Endothelial cell of umbilical vein (primary cell): ENCODE measurements around the gene ROCK2. TPM values are rescaled to one million over a fixed set of nuclear protein-coding genes. Genes with fewer than 3 reads are reported as not detected.

Experiments
- BruUV-seq: library from RNA; stranded (reverse); fragments of 400-500 nt; replicated peaks from 2 replicates; lab custom pipeline; 2021; lab: Mats Ljungman, UMichigan
- CTCF ChIA-PET: fragments of 300-600, 350-600 bp; sonication (Branson Sonifier 250); formaldehyde crosslinking; loops from one replicate; lab custom pipeline; 2021; ENCODE audit warnings: antibody characterized with exemption, inconsistent platforms; lab: Charles Lee
- POLR2A ChIA-PET: fragments of 300-600, 350-600 bp; sonication (Branson Sonifier 250); formaldehyde crosslinking; loops from one replicate; lab custom pipeline; 2021; ENCODE audit warnings: antibody characterized with exemption, inconsistent platforms; lab: Charles Lee
- DNase-seq: peaks from one replicate; pipeline ENCODE4 v3.0.0-alpha.2; 2011; ENCODE audit warnings: low read depth, low spot score
- FAIRE-seq: peaks from 2 replicates; lab custom pipeline; 2011; peaks lifted over from hg19 to GRCh38; lab: Jason Lieb, UNC
- H2AFZ ChIP-seq: 2 replicates; pipeline ENCODE4 v1.6.0; 2012; ENCODE audit warnings: low read depth, low read length, control low read depth, inconsistent platforms
- H3K27ac ChIP-seq: 2 replicates; pipeline ENCODE4 v1.5.1; 2011; ENCODE audit warnings: low read depth, mild to moderate bottlenecking, control low read depth, low read length, moderate library complexity; ENCODE audit not compliant: insufficient read depth
- H3K27me3 ChIP-seq, 2 experiments: 2 replicates each; pipeline versions ENCODE4 v1.6.0 to v1.6.1; 2011; ENCODE audit warnings: low read length in 2 of 2, mixed read lengths in 1 of 2; ENCODE audit not compliant: control insufficient read depth in 2 of 2, insufficient read depth in 2 of 2
- H3K36me3 ChIP-seq, 2 experiments: 2 replicates in 1 of 2; 3 replicates in 1 of 2; pipeline ENCODE4 v1.5.1; 2011; ENCODE audit warnings: low read length in 2 of 2, mild to moderate bottlenecking in 1 of 2, moderate library complexity in 1 of 2; ENCODE audit not compliant: control insufficient read depth in 2 of 2, insufficient read depth in 2 of 2; ENCODE audit errors: extremely low read depth in 1 of 2
- H3K4me1 ChIP-seq: 3 replicates; pipeline ENCODE4 v1.5.1; 2011; ENCODE audit warnings: mild to moderate bottlenecking, low read length; ENCODE audit not compliant: control insufficient read depth, insufficient read depth; ENCODE audit errors: extremely low read depth
- H3K4me2 ChIP-seq: 2 replicates; pipeline ENCODE4 v1.6.1; 2011; ENCODE audit warnings: low read length, control low read depth, mixed read lengths; ENCODE audit not compliant: insufficient read depth
- H3K4me3 ChIP-seq, 3 experiments: fragments of 200-600 bp in 1 of 3; sonication (generic), shearing (Covaris generic) in 1 of 3; replicated peaks in 1 of 3; 2 replicates each; pipeline ENCODE4 v1.5.1; 2011 to 2016; ENCODE audit warnings: control low read depth in 3 of 3, low read length in 3 of 3, mild to moderate bottlenecking in 2 of 3, inconsistent platforms in 1 of 3, low read depth in 1 of 3, moderate library complexity in 1 of 3; ENCODE audit not compliant: insufficient read depth in 1 of 3
- H3K79me2 ChIP-seq: 2 replicates; pipeline ENCODE4 v1.6.0; 2012; ENCODE audit warnings: low read length, inconsistent platforms; ENCODE audit not compliant: control insufficient read depth, insufficient read depth
- H3K9ac ChIP-seq: replicated peaks from 2 replicates; pipeline ENCODE3; 2011; ENCODE audit warnings: low read length, control low read depth; ENCODE audit not compliant: insufficient read depth; ENCODE audit errors: extremely low read depth
- H3K9me1 ChIP-seq: replicated peaks from 3 replicates; pipeline ENCODE4 v1.6.0; 2011; ENCODE audit warnings: mild to moderate bottlenecking, low read length; ENCODE audit not compliant: control insufficient read depth, insufficient read depth; ENCODE audit errors: extremely low read depth
- H3K9me3 ChIP-seq: replicated peaks from 2 replicates; pipeline ENCODE4 v1.5.1; 2012; ENCODE audit warnings: low read length, inconsistent platforms; ENCODE audit not compliant: control insufficient read depth, insufficient read depth
- H4K20me1 ChIP-seq: replicated peaks from 2 replicates; pipeline ENCODE3; 2011; ENCODE audit warnings: mild to moderate bottlenecking, low read length; ENCODE audit not compliant: control insufficient read depth, insufficient read depth; ENCODE audit errors: extremely low read depth
- FOS ChIP-seq: IDR thresholded peaks from 2 replicates; pipeline ENCODE4 v1.6.1; 2011; ENCODE audit warnings: mild to moderate bottlenecking, low read length, moderate library complexity, borderline replicate concordance; ENCODE audit not compliant: insufficient read depth
- GATA2 ChIP-seq: IDR thresholded peaks from 2 replicates; pipeline ENCODE4 v1.7.0; 2011; ENCODE audit warnings: low read depth, mild to moderate bottlenecking, moderate library complexity, mixed read lengths, low read length; ENCODE audit not compliant: insufficient read length, insufficient read depth
- JUN ChIP-seq: IDR thresholded peaks from 2 replicates; pipeline ENCODE4 v1.6.1; 2011; ENCODE audit warnings: borderline replicate concordance, low read depth; ENCODE audit not compliant: insufficient read length, insufficient read depth
- MYC ChIP-seq: IDR thresholded peaks from one replicate; pipeline ENCODE4 v1.6.1; 2011; ENCODE audit warnings: mild to moderate bottlenecking, low read depth, low read length
- POLR2A ChIP-seq: IDR thresholded peaks from 2 replicates; pipeline ENCODE4 v1.6.1; 2012; ENCODE audit warnings: low read depth, mild to moderate bottlenecking, control low read depth, low read length
- dilution Hi-C: fragments of 300-500 bp; cut with MboI; formaldehyde crosslinking; loops from one replicate; pipeline ENCODE4 v1.15.0; 2019; ENCODE audit warnings: low sequenced_read_pairs; ENCODE audit not compliant: extremely low pct_ligation_motif_present
- intact Hi-C: fragments of 100-400 bp; cut with micrococcal nuclease; formaldehyde crosslinking; loops from one replicate; pipeline ENCODE4 v1.10.0; 2022
- polyA plus RNA-seq, 4 experiments: library from polyadenylated mRNA; depleted of rRNA in 3 of 4; stranded (reverse) in 3 of 4; unstranded in 1 of 4; fragments of >200 nt; gene quantifications; 2 replicates each; pipeline versions ENCODE4 v1.2.1 to v1.2.3, GENCODE V29; 2011 to 2012; ENCODE audit warnings: missing spikeins in 1 of 4
- total RNA-seq: library from RNA; stranded (reverse); gene quantifications from 2 replicates; pipeline ENCODE4 v1.2.3, GENCODE V29; 2021
- TF ChIP-seq, protein P1 (sequence below): IDR thresholded peaks from 2 replicates; pipeline ENCODE4 v1.6.1; 2011; ENCODE audit not compliant: insufficient read depth, insufficient read length
- TF ChIP-seq, protein P2 (sequence below), 2 donors: IDR thresholded peaks; 1 replicate in 1 of 2; 2 replicates in 1 of 2; pipeline ENCODE4 v1.5.1; 2011; ENCODE audit warnings: low read length in 2 of 2, mild to moderate bottlenecking in 2 of 2, moderate library complexity in 2 of 2, control low read depth in 1 of 2, inconsistent platforms in 1 of 2, low read depth in 1 of 2; ENCODE audit not compliant: insufficient read depth in 1 of 2; ENCODE audit errors: extremely low read depth in 1 of 2

The ROCK2 gene
- total and polyA plus RNA-seq, 2 donors (not counting 3 experiments of a cell fraction or from before 2014, with no cell fraction given), result 5.2 to 56.5 TPM

GRCh38 chr2:11239147-11239546 is 105.3 kb downstream of the ROCK2 start:
- Histone ChIP-seq H2AFZ (no peak overlapping the region), H4K20me1 (no peaks in the 10 kb centered on the region), H3K27ac (no peak overlapping the region), H3K4me3 (no peak overlapping the region), H3K27me3 (no peaks in the 10 kb centered on the region), H3K9ac (no peak overlapping the region), H3K9me1 (no peaks in the 10 kb centered on the region), H3K4me1 (peaks cover 4% of the 10 kb centered on the region), H3K79me2 (peaks cover 37% of the 10 kb centered on the region), H3K36me3 (no peaks in the 10 kb centered on the region), H3K4me2 (no peak overlapping the region), H3K9me3 (no peaks in the 10 kb centered on the region)
- no peak for TF ChIP-seq JUN
- TF ChIP-seq POLR2A, result no peak
- TF ChIP-seq, protein P1, sequence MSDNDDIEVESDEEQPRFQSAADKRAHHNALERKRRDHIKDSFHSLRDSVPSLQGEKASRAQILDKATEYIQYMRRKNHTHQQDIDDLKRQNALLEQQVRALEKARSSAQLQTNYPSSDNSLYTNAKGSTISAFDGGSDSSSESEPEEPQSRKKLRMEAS, result no peak
- no peak for TF ChIP-seq MYC
- no peak for TF ChIP-seq GATA2
- TF ChIP-seq, protein P2, sequence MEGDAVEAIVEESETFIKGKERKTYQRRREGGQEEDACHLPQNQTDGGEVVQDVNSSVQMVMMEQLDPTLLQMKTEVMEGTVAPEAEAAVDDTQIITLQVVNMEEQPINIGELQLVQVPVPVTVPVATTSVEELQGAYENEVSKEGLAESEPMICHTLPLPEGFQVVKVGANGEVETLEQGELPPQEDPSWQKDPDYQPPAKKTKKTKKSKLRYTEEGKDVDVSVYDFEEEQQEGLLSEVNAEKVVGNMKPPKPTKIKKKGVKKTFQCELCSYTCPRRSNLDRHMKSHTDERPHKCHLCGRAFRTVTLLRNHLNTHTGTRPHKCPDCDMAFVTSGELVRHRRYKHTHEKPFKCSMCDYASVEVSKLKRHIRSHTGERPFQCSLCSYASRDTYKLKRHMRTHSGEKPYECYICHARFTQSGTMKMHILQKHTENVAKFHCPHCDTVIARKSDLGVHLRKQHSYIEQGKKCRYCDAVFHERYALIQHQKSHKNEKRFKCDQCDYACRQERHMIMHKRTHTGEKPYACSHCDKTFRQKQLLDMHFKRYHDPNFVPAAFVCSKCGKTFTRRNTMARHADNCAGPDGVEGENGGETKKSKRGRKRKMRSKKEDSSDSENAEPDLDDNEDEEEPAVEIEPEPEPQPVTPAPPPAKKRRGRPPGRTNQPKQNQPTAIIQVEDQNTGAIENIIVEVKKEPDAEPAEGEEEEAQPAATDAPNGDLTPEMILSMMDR (IDR thresholded peaks at IDR 0.05; ENCODE audit: extremely low read depth in 1 of 2, insufficient read depth in 1 of 2, low read depth in 1 of 2, low read length in 2 of 2), result no peak
- TF ChIP-seq FOS, result no peak
- intact Hi-C loops (no loop called here), dilution Hi-C loops (no loop called here)
- no peak for DNase-seq
- CTCF ChIA-PET, result interaction anchor here (0.8 to 4.2 kb wide), 6 partner anchors 12 to 183 kb away, joined by 3 to 36 read pairs (median 4); no protein-coding TSS in a partner anchor
- FAIRE-seq, result no peak
- no TSS peak for BruUV-seq
- POLR2A ChIA-PET, result no interaction called here
